NOMO-1 treated with DMSO at 0.1 percent for 48 hours (cell line): ENCODE measurements around the gene ARHGEF19.
"Not testable (repeated sequence)": the region's sequence is repeated elsewhere in the genome, so short reads cannot be mapped to it uniquely, and the experiment has no call there.

Experiments
- DNase-seq: peaks from one replicate; lab custom pipeline; 2025; ENCODE audit not compliant: unreplicated experiment; lab: John Stamatoyannopoulos, UW

Gene ARHGEF19

GRCh38 chr1:16168144-16168495, 44.3 kb downstream of the ARHGEF19 start:
- DNase-seq, result not testable (repeated sequence)

- peak; percentile 17 for DNase-seq
Observed at GRCh38 chr1:16167331-16168143, 44.9 kb downstream of the ARHGEF19 start.

GRCh38 chr1:16166117-16166516, 46.3 kb downstream of the ARHGEF19 start:
- no peak for DNase-seq

GRCh38 chr1:16165548-16165947, 46.9 kb downstream of the ARHGEF19 start:
- no peak for DNase-seq

- DNase-seq, result no peak
Observed at GRCh38 chr1:16165073-16165364, 47.4 kb downstream of the ARHGEF19 start.

GRCh38 chr1:16164213-16165072, 48.0 kb downstream of the ARHGEF19 start:
- DNase-seq, result peak; percentile 16

- not testable (repeated sequence) for DNase-seq
Observed at GRCh38 chr1:16163608-16164212, 48.7 kb downstream of the ARHGEF19 start.

- DNase-seq, result no peak
Observed at GRCh38 chr1:16162163-16162822, 50.2 kb downstream of the ARHGEF19 start.

GRCh38 chr1:16161717-16162116, 50.7 kb downstream of the ARHGEF19 start:
- DNase-seq, result no peak

- DNase-seq, result no peak
Observed at GRCh38 chr1:16158993-16159831, 53.2 kb downstream of the ARHGEF19 start.

GRCh38 chr1:16158025-16158424, 54.4 kb downstream of the ARHGEF19 start:
- no peak for DNase-seq

- DNase-seq, result no peak
Observed at GRCh38 chr1:16156848-16157495, 55.5 kb downstream of the ARHGEF19 start.

- DNase-seq, result no peak
Observed at GRCh38 chr1:16155537-16156410, 56.7 kb downstream of the ARHGEF19 start, which contains the start of gene EPHA2. Gene EPHA2, minus strand, starts transcription at chr1:16156069. Its CDS starts 137 bp downstream, at chr1:16155932.

GRCh38 chr1:16153999-16154673, 58.3 kb downstream of the ARHGEF19 start:
- DNase-seq, result no peak

GRCh38 chr1:16153096-16153998, 59.1 kb downstream of the ARHGEF19 start:
- DNase-seq, result no peak

- DNase-seq, result no peak
Observed at GRCh38 chr1:16152481-16153087, 59.9 kb downstream of the ARHGEF19 start.

- no peak for DNase-seq
Observed at GRCh38 chr1:16151995-16152384, 60.5 kb downstream of the ARHGEF19 start.
